ENCODE data around the gene TRIM47.
"Not testable (repeated sequence)": the region's sequence is repeated elsewhere in the genome, so short reads cannot be mapped to it uniquely, and the experiment has no call there.

DNA sequence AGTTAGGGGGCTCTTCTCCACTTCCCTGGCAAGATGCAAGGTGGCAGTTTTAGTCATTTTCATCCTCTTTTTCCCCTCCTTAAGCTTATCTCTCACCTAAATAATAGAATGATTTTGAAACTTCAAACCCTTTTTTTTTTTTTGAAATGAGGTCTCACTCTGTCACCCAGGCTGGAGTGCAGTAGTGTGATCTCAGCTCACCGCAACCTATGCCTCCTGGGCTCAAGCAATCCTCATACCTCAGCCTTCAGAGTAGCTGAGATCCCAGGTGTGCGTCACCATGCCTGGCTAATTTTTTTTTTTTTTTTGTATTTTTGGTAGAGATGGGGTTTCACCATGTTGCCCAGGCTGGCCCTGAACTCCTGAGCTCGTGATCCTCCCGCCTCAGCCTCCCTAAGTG is 13.5 kb downstream of the TRIM47 start:
- TF ChIP-seq, protein P1, sequence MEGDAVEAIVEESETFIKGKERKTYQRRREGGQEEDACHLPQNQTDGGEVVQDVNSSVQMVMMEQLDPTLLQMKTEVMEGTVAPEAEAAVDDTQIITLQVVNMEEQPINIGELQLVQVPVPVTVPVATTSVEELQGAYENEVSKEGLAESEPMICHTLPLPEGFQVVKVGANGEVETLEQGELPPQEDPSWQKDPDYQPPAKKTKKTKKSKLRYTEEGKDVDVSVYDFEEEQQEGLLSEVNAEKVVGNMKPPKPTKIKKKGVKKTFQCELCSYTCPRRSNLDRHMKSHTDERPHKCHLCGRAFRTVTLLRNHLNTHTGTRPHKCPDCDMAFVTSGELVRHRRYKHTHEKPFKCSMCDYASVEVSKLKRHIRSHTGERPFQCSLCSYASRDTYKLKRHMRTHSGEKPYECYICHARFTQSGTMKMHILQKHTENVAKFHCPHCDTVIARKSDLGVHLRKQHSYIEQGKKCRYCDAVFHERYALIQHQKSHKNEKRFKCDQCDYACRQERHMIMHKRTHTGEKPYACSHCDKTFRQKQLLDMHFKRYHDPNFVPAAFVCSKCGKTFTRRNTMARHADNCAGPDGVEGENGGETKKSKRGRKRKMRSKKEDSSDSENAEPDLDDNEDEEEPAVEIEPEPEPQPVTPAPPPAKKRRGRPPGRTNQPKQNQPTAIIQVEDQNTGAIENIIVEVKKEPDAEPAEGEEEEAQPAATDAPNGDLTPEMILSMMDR (IDR thresholded peaks at IDR 0.05; ENCODE audit: low read length) = not testable (repeated sequence)
- TF ChIP-seq EZH2phosphoT487 (IDR thresholded peaks at IDR 0.05; ENCODE audit: low read length) = not testable (repeated sequence)

Data from MM.1S (cell line).